K562 (cell line): Measurements from ENCODE around the gene UBE2D2. TPM values are rescaled to one million over a fixed set of nuclear protein-coding genes. Genes with fewer than 3 reads are reported as not detected.

ENCODE experiments used
- BRD4 ChIP-seq: fragments of 200-600 bp; sonication (generic); IDR thresholded peaks from 2 replicates; pipeline ENCODE4 v1.6.1; 2017; ENCODE audit warnings: inconsistent platforms
- CTCF ChIP-seq, 3 experiments: IDR thresholded peaks in 2 of 3; conservative IDR thresholded peaks in 1 of 3; 2 replicates each; pipeline ENCODE4 v1.5.1; 2011 to 2012; ENCODE audit warnings: low read length in 3 of 3, mild to moderate bottlenecking in 3 of 3, control low read depth in 2 of 3, improper control_type of control experiment in 1 of 3, inconsistent platforms in 1 of 3, low read depth in 1 of 3, mixed read lengths in 1 of 3, moderate library complexity in 1 of 3; ENCODE audit not compliant: insufficient read depth in 2 of 3
- CXXC5 ChIP-seq: fragments of 250-450 bp; sonication (Bioruptor Pico); IDR thresholded peaks from 2 replicates; pipeline ENCODE4 v1.8.0; 2022; ENCODE audit warnings: inconsistent platforms, mild to moderate bottlenecking, moderate library complexity
- EGR1 ChIP-seq: fragments of 450-650 bp; conservative IDR thresholded peaks from 2 replicates; pipeline ENCODE4 v1.6.1; 2017; ENCODE audit warnings: mild to moderate bottlenecking
- ELF4 ChIP-seq: fragments of 450-650 bp; formaldehyde crosslinking; IDR thresholded peaks from 2 replicates; pipeline ENCODE4 v1.4.0; 2022; ENCODE audit warnings: missing genetic modification characterization
- ETS2 ChIP-seq: IDR thresholded peaks from 2 replicates; pipeline ENCODE4 v1.6.1; 2016; ENCODE audit warnings: borderline replicate concordance, missing genetic modification characterization, mild to moderate bottlenecking, moderate library complexity, missing compliant biosample characterization; ENCODE audit not compliant: poor library complexity, severe bottlenecking
- FOXA1 ChIP-seq: fragments of 450-650 bp; IDR thresholded peaks from 2 replicates; pipeline ENCODE4 v1.6.1; 2016; ENCODE audit warnings: mild to moderate bottlenecking, borderline replicate concordance
- FOXJ2 ChIP-seq: fragments of 200-800 bp; sonication (Bioruptor generic); IDR thresholded peaks from 2 replicates; pipeline ENCODE4 v1.6.1; 2016; ENCODE audit warnings: missing genetic modification characterization, missing compliant biosample characterization
- FUS ChIP-seq: fragments of 200-400 bp; formaldehyde crosslinking; optimal IDR thresholded peaks from 2 replicates; pipeline ENCODE3; 2017; ENCODE audit warnings: low read depth, low read length
- GATA2 ChIP-seq: sonication (generic); formaldehyde crosslinking; IDR thresholded peaks from 2 replicates; pipeline ENCODE4 v1.4.0; 2020; ENCODE audit warnings: mild to moderate bottlenecking, missing genetic modification reagents
- MTA1 ChIP-seq: fragments of 450-650 bp; IDR thresholded peaks from 2 replicates; pipeline ENCODE4 v1.6.1; 2017; ENCODE audit warnings: borderline replicate concordance
- MTA2 ChIP-seq: fragments of 450-650 bp; IDR thresholded peaks from 2 replicates; pipeline ENCODE4 v1.6.1; 2016; ENCODE audit warnings: low read depth
- NFE2L1 ChIP-seq: fragments of 450-650 bp; IDR thresholded peaks from 2 replicates; pipeline ENCODE4 v1.6.1; 2016; ENCODE audit warnings: missing genetic modification characterization, low read depth, mild to moderate bottlenecking, missing compliant biosample characterization, moderate library complexity, borderline replicate concordance
- SMARCA4 ChIP-seq: fragments of 450-650 bp; IDR thresholded peaks from 2 replicates; pipeline ENCODE4 v1.6.1; 2016
- SOX6 ChIP-seq: fragments of 450-650 bp; IDR thresholded peaks from 2 replicates; pipeline ENCODE4 v1.6.1; 2014; ENCODE audit warnings: mild to moderate bottlenecking
- SUPT5H ChIP-seq: fragments of 450-650 bp; IDR thresholded peaks from 2 replicates; pipeline ENCODE4 v1.6.1; 2016
- TFE3 ChIP-seq: fragments of 450-650 bp; formaldehyde crosslinking; IDR thresholded peaks from 2 replicates; pipeline ENCODE4 v1.4.0; 2020; ENCODE audit warnings: mild to moderate bottlenecking, mixed read lengths
- ZBTB1 ChIP-seq: sonication (generic); formaldehyde crosslinking; IDR thresholded peaks from 2 replicates; pipeline ENCODE4 v1.8.1; 2023; ENCODE audit warnings: missing genetic modification reagents, low read depth, mild to moderate bottlenecking, borderline replicate concordance
- ZFX ChIP-seq: sonication (generic); formaldehyde crosslinking; IDR thresholded peaks from 2 replicates; pipeline ENCODE4 v1.8.0; 2022; ENCODE audit warnings: mild to moderate bottlenecking, missing genetic modification reagents, moderate library complexity
- ZKSCAN8 ChIP-seq: fragments of 200-800 bp; sonication (Bioruptor generic); IDR thresholded peaks from 2 replicates; pipeline ENCODE4 v1.6.1; 2016; ENCODE audit warnings: missing genetic modification characterization, missing compliant biosample characterization
- ZNF134 ChIP-seq: fragments of 250-450 bp; sonication (Bioruptor Pico); conservative IDR thresholded peaks from 2 replicates; pipeline ENCODE4 v1.4.0; 2020
- ZNF584 ChIP-seq: fragments of 200-800 bp; sonication (Bioruptor generic); IDR thresholded peaks from 2 replicates; pipeline ENCODE4 v1.6.1; 2016; ENCODE audit warnings: low read depth, mild to moderate bottlenecking, missing genetic modification characterization, missing compliant biosample characterization
- polyA plus RNA-seq, 8 experiments: library from polyadenylated mRNA; depleted of rRNA in 4 of 8; stranded (reverse) in 5 of 8; unstranded in 3 of 8; fragments of >200 nt; fragmentation: Nextera tagmentation in 2 of 8; fragmentation: Illumina TruSeq in 1 of 8; extraction: Ambion mirVana in 2 of 8; extraction: Trizol in 1 of 8; gene quantifications; 2 replicates each; pipeline versions ENCODE4 v1.2.1 to v1.2.3, GENCODE V29; 2011 to 2014; ENCODE audit warnings: inconsistent platforms in 1 of 8, missing spikeins in 1 of 8
- total RNA-seq, 7 experiments: library from RNA; depleted of rRNA in 6 of 7; stranded (reverse); fragments of >200 nt in 6 of 7; fragmentation: Illumina TruSeq in 2 of 7; extraction: Trizol in 2 of 7; gene quantifications; 2 replicates each; pipeline versions ENCODE4 v1.2.1 to v1.2.3, GENCODE V29; 2011 to 2021; ENCODE audit warnings: low replicate concordance in 1 of 7
- TF ChIP-seq, protein P1 (sequence below): fragments of 450-650 bp; IDR thresholded peaks from 2 replicates; pipeline ENCODE4 v1.6.1; 2017; ENCODE audit warnings: antibody characterized with exemption, mild to moderate bottlenecking

UBE2D2 gene
- total and polyA plus RNA-seq, 9 of the 15 experiments (the other 6 are each of a cell fraction or from before 2014, with no cell fraction given), result 53.6 to 198 (median 122) TPM

GRCh38 chr5:139561655-139562451, 714 bp downstream of the UBE2D2 start (continued):
- TF ChIP-seq ZKSCAN8 (CRISPR knock-in tag) (no peak), SOX6 (no peak), ZBTB1 (CRISPR knock-in tag) (peak; percentile 13; the same call in 1 of the 2 replicates), FOXA1 (no peak), ETS2 (tag) (no peak), EGR1 (0 out of 2 replicates have a peak, but pooled peaks have one; percentile 1), BRD4 (no peak), NFE2L1 (tag) (no peak), FOXJ2 (no peak), SUPT5H (no peak), ZNF134 (CRISPR knock-in tag) (no peak), ELF4 (no peak), MTA2 (no peak), SMARCA4 (no peak), MTA1 (no peak), GATA2 (CRISPR knock-in tag) (no peak), CXXC5 (CRISPR knock-in tag) (no peak), ZFX (peak; percentile 92), ZNF584 (CRISPR knock-in tag) (no peak), TFE3 (CRISPR knock-in tag) (no peak), FUS (no peak), CTCF (IDR thresholded peaks at IDR 0.05 in 2 of 3, conservative IDR thresholded peaks at IDR 0.05 in 1 of 3; ENCODE audit: insufficient read depth in 2 of 3, low read depth in 1 of 3, low read length in 3 of 3) (no peak)
- TF ChIP-seq, protein P1, sequence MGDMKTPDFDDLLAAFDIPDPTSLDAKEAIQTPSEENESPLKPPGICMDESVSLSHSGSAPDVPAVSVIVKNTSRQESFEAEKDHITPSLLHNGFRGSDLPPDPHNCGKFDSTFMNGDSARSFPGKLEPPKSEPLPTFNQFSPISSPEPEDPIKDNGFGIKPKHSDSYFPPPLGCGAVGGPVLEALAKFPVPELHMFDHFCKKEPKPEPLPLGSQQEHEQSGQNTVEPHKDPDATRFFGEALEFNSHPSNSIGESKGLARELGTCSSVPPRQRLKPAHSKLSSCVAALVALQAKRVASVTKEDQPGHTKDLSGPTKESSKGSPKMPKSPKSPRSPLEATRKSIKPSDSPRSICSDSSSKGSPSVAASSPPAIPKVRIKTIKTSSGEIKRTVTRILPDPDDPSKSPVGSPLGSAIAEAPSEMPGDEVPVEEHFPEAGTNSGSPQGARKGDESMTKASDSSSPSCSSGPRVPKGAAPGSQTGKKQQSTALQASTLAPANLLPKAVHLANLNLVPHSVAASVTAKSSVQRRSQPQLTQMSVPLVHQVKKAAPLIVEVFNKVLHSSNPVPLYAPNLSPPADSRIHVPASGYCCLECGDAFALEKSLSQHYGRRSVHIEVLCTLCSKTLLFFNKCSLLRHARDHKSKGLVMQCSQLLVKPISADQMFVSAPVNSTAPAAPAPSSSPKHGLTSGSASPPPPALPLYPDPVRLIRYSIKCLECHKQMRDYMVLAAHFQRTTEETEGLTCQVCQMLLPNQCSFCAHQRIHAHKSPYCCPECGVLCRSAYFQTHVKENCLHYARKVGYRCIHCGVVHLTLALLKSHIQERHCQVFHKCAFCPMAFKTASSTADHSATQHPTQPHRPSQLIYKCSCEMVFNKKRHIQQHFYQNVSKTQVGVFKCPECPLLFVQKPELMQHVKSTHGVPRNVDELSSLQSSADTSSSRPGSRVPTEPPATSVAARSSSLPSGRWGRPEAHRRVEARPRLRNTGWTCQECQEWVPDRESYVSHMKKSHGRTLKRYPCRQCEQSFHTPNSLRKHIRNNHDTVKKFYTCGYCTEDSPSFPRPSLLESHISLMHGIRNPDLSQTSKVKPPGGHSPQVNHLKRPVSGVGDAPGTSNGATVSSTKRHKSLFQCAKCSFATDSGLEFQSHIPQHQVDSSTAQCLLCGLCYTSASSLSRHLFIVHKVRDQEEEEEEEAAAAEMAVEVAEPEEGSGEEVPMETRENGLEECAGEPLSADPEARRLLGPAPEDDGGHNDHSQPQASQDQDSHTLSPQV, result no peak
